GM18519 (cell line): ENCODE results near the gene FUT7.
A peak's percentile ranks its signal among the peaks of the same experiment; 100 is the strongest.
"Not testable (repeated sequence)": the region's sequence is repeated elsewhere in the genome, so short reads cannot be mapped to it uniquely, and the experiment has no call there.

ENCODE experiments used
- ATAC-seq: cut with Tn5 transposase; IDR thresholded peaks from one replicate; pipeline ENCODE4 v1.9.1; 2021; ENCODE audit warnings: mild to moderate bottlenecking, moderate library complexity; ENCODE audit not compliant: unreplicated experiment, low FRiP score

Gene FUT7

GRCh38 chr9:137034039-137034708 is 2.3 kb upstream of the FUT7 start:
- ATAC-seq: no peak

- not testable (repeated sequence) for ATAC-seq
Measured at GRCh38 chr9:137033481-137033880, 1.6 kb upstream of the FUT7 start.

DNA sequence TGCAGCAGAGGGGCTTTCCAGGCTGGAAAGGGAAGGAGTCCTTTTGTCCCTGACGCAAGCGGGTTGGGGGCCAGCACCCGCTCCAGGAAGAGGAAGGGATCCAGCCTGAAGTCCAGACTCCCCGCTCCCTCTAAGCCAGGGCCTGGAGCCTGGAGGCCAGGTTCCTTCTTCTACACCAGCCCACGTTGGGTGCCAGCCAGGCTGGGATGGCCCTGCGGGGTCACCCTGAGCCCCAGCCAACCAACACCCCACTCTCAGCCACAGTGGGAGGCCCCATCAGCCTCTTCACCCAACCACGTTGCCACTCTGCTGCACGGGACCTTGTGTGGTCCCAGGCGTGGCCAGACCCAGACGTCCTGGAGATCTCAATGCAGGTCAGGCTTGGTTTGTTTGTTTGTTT is 970 bp upstream of the FUT7 start:
- ATAC-seq: no peak

DNA sequence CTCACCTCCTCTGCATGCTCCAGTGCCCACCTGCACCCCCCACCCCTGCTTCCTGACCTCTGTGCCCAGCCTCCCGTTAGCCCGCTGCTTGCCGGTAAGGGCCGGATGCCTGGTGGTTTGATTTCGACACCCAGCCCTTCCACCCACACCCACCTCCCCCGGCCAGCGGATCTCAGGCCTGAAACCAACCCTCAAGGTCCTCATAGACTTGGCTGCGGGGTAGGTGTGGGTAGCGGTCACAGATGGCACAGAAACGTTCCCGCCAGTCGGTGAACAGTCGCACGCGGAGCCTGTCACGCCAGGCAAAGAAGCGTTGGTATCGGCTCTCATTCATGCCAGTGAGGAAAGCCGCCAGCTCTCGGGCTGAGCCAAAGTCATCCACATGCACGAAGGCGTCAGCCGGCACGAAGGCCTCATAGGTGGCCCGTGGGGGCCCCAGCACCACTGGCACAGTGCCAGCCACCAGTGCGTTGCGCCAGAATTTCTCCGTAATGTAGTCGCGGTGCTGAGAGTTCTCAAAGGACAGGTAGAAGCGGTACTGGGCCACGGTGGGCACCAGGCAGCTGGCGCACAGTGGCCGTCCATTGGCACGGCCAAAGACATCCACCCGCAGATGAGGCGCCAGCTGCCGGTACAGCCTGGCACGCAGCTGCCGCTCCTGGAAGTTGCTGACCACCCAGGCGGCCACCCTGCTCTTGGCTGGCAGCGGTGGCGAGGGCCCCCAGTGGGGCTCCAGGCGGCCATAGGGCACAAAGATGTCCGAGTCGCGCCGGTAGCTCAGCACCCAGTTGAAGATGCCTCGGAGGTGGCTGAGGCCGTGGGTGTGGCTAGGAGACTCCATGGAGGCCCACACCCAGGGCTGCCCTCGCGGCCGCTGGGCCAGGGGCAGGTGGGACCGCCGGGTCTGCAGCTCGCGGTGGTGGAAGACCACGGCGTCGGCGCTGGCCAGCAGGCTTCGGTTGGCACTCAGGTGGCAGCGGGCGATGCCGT is 1.1 kb downstream of the FUT7 start:
- ATAC-seq: no peak

- ATAC-seq: no peak
Measured at GRCh38 chr9:137030006-137030405, 1.9 kb downstream of the FUT7 start.

GRCh38 chr9:137029058-137029936 is 2.6 kb downstream of the FUT7 start:
- ATAC-seq: no peak

GRCh38 chr9:137028263-137029057 is 3.4 kb downstream of the FUT7 start:
- peak; percentile 41 for ATAC-seq

DNA sequence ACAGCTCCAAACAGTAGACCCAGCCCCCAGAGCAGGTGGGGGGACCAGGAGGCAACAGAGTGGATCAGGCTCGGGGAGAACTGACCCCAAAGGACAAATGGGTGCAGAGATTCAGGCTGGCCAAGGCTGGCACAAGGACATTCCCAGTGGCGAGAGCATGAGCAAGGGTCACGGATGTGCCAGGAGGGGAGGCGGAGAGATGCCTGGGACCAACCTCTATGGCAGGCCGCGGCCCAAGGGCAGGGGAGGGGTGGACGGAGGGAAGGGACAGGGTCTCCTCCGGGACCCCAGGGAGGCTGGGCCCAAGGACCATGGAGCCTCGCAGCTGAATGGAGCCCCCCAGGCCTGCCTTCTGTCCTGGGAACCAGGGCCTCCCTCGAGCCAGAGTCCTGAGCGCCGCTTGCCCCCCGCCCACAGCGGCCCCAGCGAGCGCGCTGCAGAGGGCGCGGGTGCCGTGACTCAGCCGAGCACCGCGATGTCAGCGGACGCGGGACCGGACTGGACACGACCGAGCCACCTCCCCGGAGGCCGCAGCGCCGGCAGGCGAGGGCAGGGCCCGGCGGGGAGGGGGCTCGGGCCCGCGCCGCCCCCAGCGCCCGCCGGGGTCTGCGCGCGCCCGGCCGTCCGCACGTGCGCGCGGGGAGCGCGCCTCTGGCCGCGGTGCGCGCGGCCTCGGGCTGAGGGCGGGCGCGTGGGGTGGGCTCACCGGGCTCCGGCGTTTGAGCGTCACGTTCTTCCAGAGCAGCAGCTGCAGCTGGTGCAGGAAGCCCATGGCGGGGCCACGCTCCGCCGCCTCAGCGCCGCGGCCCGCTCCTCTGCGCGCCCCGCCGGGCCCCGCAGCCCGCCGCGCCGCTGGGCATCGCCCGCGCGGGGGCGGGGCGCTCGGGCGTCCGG is 4.3 kb downstream of the FUT7 start, which contains the start of gene ABCA2:
ABCA2 (minus strand) TSS at position 869 of the 894 bp plus-strand sequence; CDS start at position 772, 97 bp downstream.
- ATAC-seq: no peak

DNA sequence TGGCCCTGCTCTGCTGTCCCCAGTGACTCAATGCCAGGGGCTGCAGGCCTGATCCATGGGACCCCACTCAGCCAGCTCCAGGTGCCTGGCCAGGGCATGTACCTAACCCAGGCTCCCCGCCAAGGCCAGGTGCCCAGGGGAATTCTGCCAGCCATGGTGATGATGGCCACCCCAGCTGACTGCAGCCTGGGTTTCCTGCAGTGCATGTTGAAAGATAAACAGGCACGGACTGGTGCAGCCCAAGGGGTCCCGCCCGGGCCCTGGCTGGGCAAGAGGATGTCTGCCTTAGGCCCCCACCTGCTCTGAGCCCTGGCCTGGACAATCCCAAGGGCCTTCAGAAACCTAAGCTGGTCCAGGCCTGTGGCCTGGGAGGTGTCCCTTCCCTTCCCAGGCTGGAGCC is 5.1 kb downstream of the FUT7 start:
- ATAC-seq: no peak

- no peak for ATAC-seq
Measured at GRCh38 chr9:137026384-137026783, 5.5 kb downstream of the FUT7 start.

GRCh38 chr9:137025517-137025966 is 6.3 kb downstream of the FUT7 start:
- no peak for ATAC-seq

DNA sequence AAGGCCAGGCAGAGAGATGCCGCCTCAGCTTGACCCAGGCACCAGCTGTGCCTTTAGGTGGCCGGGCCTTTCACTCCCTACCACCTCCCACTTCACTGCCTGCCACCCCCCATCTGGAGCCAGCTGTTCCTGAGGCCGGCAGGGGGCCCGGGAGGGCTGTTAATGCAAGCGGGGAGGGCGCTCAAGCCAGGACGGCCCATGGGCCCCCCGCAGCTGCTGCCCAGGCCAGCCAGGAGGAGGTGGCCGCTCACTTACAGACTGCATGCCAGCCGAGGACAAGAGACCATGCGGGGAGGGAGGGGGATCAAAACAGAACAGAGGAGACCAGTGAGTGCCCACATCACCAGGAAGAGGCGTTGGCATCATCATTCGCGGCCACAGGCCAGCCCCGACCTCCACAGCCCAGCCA is 8.3 kb downstream of the FUT7 start:
- no peak for ATAC-seq

DNA sequence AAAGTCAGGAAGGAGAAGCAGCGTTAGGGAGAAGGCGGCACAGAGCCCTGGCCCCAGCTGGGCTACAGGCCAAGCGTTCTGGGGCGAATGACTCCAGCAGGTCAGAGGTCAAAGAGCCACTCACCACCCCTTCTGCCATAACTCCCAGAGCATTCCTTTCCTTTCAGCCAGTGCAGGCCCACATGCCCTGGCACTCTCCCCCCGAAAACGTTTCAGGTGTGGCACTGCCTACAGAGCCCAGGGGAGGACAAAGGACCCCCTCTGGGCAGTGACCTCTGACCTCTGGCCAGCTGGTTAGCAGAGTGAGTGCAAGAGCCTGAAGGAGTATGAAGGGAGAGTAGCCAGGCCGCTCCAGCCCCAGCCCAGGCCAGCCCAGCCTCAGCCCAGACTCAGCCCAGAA is 8.7 kb downstream of the FUT7 start:
- no peak for ATAC-seq

DNA sequence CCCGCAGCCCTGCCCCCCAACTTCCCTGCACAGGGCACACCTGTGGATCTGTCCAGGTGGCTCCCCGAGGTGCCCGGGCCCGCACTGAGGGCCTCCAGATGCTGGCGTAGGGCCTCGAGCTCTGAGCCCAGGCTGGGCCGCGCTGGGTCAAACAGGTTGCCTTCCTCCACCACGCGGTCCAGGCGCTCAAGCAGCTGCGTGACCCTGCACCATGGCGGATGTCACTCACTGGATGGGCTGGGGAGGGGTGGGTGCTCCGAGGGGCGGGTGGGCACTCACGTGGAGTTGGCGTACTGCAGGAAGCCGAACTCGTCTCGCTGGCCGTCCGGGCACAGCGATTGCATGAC is 9.3 kb downstream of the FUT7 start:
- no peak for ATAC-seq

- no peak for ATAC-seq
Measured at GRCh38 chr9:137021979-137022661, 9.8 kb downstream of the FUT7 start.

GRCh38 chr9:137021568-137021978 is 10.3 kb downstream of the FUT7 start:
- ATAC-seq: no peak

GRCh38 chr9:137020771-137021567 is 10.9 kb downstream of the FUT7 start:
- ATAC-seq: no peak
